ENCODE data around the gene INS. TPM values are rescaled to one million over a fixed set of nuclear protein-coding genes. Genes with fewer than 3 reads are reported as not detected.

INS gene
- total RNA-seq, 4 donors from 2014 or later = not detected

GRCh38 chr11:2165571-2165970 lies 4.6 kb upstream of the INS start:
- intact Hi-C loops (cut with DNase I) = no loop called here
- Histone ChIP-seq H3K27ac (replicated peaks in 1 of 4) (no peak overlapping the region), H3K9me3 (no peaks in the 10 kb centered on the region), H3K4me3 (no peak overlapping the region), H3K27me3 (peaks cover 0 to 96% (median 7%) of the 10 kb centered on the region in 4 donors), H3K4me1 (peaks cover 7 to 14% (median 12%) of the 10 kb centered on the region in 4 donors), H3K36me3 (no peaks in the 10 kb centered on the region)
- WGBS = 89% methylated on average over 8 of the region's 13 CpGs
- TF ChIP-seq POLR2A (IDR thresholded peaks at IDR 0.05; ENCODE audit: low read depth) = no peak
- no peak for TF ChIP-seq EP300 (IDR thresholded peaks at IDR 0.05)
- no peak for TF ChIP-seq CTCF (IDR thresholded peaks at IDR 0.05)
- TF ChIP-seq POLR2AphosphoS5 (IDR thresholded peaks at IDR 0.05) = no peak
- DNase-seq (ENCODE audit: extremely low spot score) = no peak

GRCh38 chr11:2164861-2165555 lies 4.0 kb upstream of the INS start:
- Histone ChIP-seq H3K36me3 (no peaks in the 10 kb centered on the region), H3K9me3 (no peaks in the 10 kb centered on the region), H3K4me1 (peaks cover 7 to 14% (median 12%) of the 10 kb centered on the region in 4 donors), H3K27ac (replicated peaks in 1 of 4) (no peak overlapping the region), H3K27me3 (peaks cover 0 to 95% (median 7%) of the 10 kb centered on the region in 4 donors), H3K4me3 (no peak overlapping the region)
- no peak for DNase-seq (ENCODE audit: extremely low spot score)
- 89% methylated on average over 14 of the region's 20 CpGs for WGBS
- intact Hi-C loops (cut with DNase I) = no loop called here
- TF ChIP-seq POLR2AphosphoS5 (IDR thresholded peaks at IDR 0.05) (no peak), EP300 (IDR thresholded peaks at IDR 0.05) (no peak), POLR2A (IDR thresholded peaks at IDR 0.05; ENCODE audit: low read depth) (no peak), CTCF (IDR thresholded peaks at IDR 0.05) (no peak)

- peaks cover 0 to 89% (median 7%) of the 10 kb centered on the region in 4 donors for H3K27me3 ChIP-seq
- intact Hi-C loops (cut with DNase I) = no loop called here
- no peak overlapping the region for H3K27ac ChIP-seq (replicated peaks in 1 of 4)
- H3K36me3 ChIP-seq = no peaks in the 10 kb centered on the region
- WGBS = 93% methylated on average over 11 of the region's 22 CpGs
- TF ChIP-seq EP300 (IDR thresholded peaks at IDR 0.05) (no peak), POLR2A (IDR thresholded peaks at IDR 0.05; ENCODE audit: low read depth) (no peak), POLR2AphosphoS5 (IDR thresholded peaks at IDR 0.05) (no peak), CTCF (IDR thresholded peaks at IDR 0.05) (no peak)
- no peak for DNase-seq (ENCODE audit: extremely low spot score)
- H3K9me3 ChIP-seq = no peaks in the 10 kb centered on the region
- peaks cover 7 to 14% (median 12%) of the 10 kb centered on the region in 4 donors for H3K4me1 ChIP-seq
- H3K4me3 ChIP-seq = no peak overlapping the region
Measured at GRCh38 chr11:2164081-2164480, 3.1 kb upstream of the INS start.

DNA sequence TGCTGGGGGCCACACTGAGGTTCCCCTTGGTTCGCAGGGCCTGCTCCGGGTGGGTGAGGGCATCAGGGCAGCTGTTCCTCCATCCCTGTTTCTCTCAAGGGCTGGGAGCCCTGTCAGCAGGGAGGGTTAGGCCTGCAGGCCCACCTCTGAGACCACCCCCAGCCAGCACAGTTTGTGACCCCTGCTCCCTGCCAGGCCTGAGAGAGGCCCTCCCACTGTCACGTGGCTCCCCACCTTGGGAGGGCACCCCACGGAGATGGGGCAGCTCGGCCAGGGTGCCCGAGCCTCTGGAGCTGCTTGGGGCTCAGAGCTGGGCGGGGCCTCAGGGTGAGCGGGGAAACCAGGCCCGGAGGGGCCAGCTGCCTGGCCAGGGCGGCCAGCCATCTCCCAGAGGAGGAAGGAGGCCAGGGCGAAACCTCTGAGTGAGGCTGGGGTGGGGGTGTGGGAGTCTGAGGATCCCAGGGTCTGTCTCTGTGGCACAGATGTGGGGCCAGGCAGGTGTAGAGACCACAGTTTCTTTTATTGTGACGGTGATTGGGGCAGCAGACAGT lies 2.5 kb upstream of the INS start:
- H3K27ac ChIP-seq (replicated peaks in 1 of 4) = no peak overlapping the region
- TF ChIP-seq POLR2A (IDR thresholded peaks at IDR 0.05; ENCODE audit: low read depth) (no peak), EP300 (IDR thresholded peaks at IDR 0.05) (no peak), CTCF (IDR thresholded peaks at IDR 0.05) (no peak), POLR2AphosphoS5 (IDR thresholded peaks at IDR 0.05) (no peak)
- no peaks in the 10 kb centered on the region for H3K9me3 ChIP-seq
- intact Hi-C loops (cut with DNase I) = no loop called here
- DNase-seq (ENCODE audit: extremely low spot score) = no peak
- H3K27me3 ChIP-seq = peaks cover 0 to 89% (median 7%) of the 10 kb centered on the region in 4 donors
- peaks cover 7 to 14% (median 12%) of the 10 kb centered on the region in 4 donors for H3K4me1 ChIP-seq
- H3K36me3 ChIP-seq = no peaks in the 10 kb centered on the region
- 76% methylated on average over 9 of the region's 12 CpGs for WGBS
- no peak overlapping the region for H3K4me3 ChIP-seq

Measured in esophagus muscularis mucosa (tissue), 4 donors.